Activated T-cell treated with anti-CD3 and anti-CD28 coated beads, Interleukin-2, amount 50 U/mL, for 72 hours (primary cell): Measurements from ENCODE around the gene CXCL5. TPM values are rescaled to one million over a fixed set of nuclear protein-coding genes. Genes with fewer than 3 reads are reported as not detected.
"Not testable (repeated sequence)": the region's sequence is repeated elsewhere in the genome, so short reads cannot be mapped to it uniquely, and the experiment has no call there.

ENCODE experiments used
- ATAC-seq, 2 donors: fragments of 150-1000 bp; cut with Tn5 transposase; replicated peaks in 1 of 2; 2 replicates each; pipeline ENCODE4 v1.10.0; 2021; ENCODE audit warnings: moderate library complexity in 2 of 2, mild to moderate bottlenecking in 1 of 2
- DNase-seq, 2 donors: peaks; one replicate each; pipeline ENCODE4 v3.0.0; 2021 to 2022; ENCODE audit warnings: mixed read lengths in 1 of 2
- H3K27ac Mint-ChIP-seq: one replicate; pipeline ENCODE4 v1.8.0; 2022; ENCODE audit warnings: mild to moderate bottlenecking, moderate library complexity, mixed read lengths
- H3K27me3 Mint-ChIP-seq: one replicate; pipeline ENCODE4 v1.8.0; 2022; ENCODE audit warnings: low read depth, mixed read lengths
- H3K36me3 Mint-ChIP-seq, 2 donors: one replicate each; pipeline ENCODE4 v1.8.0; 2022; ENCODE audit warnings: mixed read lengths in 2 of 2, mild to moderate bottlenecking in 1 of 2; ENCODE audit not compliant: insufficient read depth in 2 of 2
- H3K4me1 Mint-ChIP-seq: one replicate; pipeline ENCODE4 v1.8.0; 2022; ENCODE audit warnings: low read depth, mixed read lengths
- H3K4me3 Mint-ChIP-seq, 2 donors: one replicate each; pipeline ENCODE4 v1.8.0; 2022; ENCODE audit warnings: mild to moderate bottlenecking in 2 of 2, mixed read lengths in 2 of 2, moderate library complexity in 2 of 2
- H3K9me3 Mint-ChIP-seq, 2 donors: one replicate each; pipeline ENCODE4 v1.8.0; 2022; ENCODE audit warnings: mixed read lengths in 2 of 2
- total RNA-seq, 2 donors: library from RNA; stranded (reverse); gene quantifications; one replicate each; pipeline ENCODE4 v1.2.3, GENCODE V29; 2022

The CXCL5 gene
- total RNA-seq, 2 donors from 2014 or later: not detected

- Mint-ChIP-seq H3K4me1 (no peaks in the 10 kb centered on the region), H3K27me3 (no peaks in the 10 kb centered on the region), H3K9me3 (no peaks in the 10 kb centered on the region), H3K4me3 (no peak overlapping the region), H3K27ac (no peak overlapping the region), H3K36me3 (no peaks in the 10 kb centered on the region)
- ATAC-seq: no peak
- DNase-seq: no peak
Measured at GRCh38 chr4:74006009-74006476, 7.6 kb upstream of the CXCL5 start.

GRCh38 chr4:74005528-74005927 is 7.1 kb upstream of the CXCL5 start:
- no peaks in the 10 kb centered on the region for H3K4me1 Mint-ChIP-seq
- DNase-seq (no peak), ATAC-seq (no peak)
- no peaks in the 10 kb centered on the region for H3K36me3 Mint-ChIP-seq
- H3K9me3 Mint-ChIP-seq: no peaks in the 10 kb centered on the region
- H3K27ac Mint-ChIP-seq: no peak overlapping the region
- H3K4me3 Mint-ChIP-seq: no peak overlapping the region
- H3K27me3 Mint-ChIP-seq: peaks cover 4% of the 10 kb centered on the region

- Mint-ChIP-seq H3K27ac (no peak overlapping the region), H3K4me1 (no peaks in the 10 kb centered on the region), H3K27me3 (peaks cover 4% of the 10 kb centered on the region), H3K4me3 (no peak overlapping the region), H3K9me3 (no peaks in the 10 kb centered on the region), H3K36me3 (no peaks in the 10 kb centered on the region)
- DNase-seq (no peak), ATAC-seq (no peak)
Measured at GRCh38 chr4:74004668-74005067, 6.2 kb upstream of the CXCL5 start.

GRCh38 chr4:74000301-74000700 is 1.8 kb upstream of the CXCL5 start:
- H3K36me3 Mint-ChIP-seq: no peaks in the 10 kb centered on the region
- no peak overlapping the region for H3K27ac Mint-ChIP-seq
- H3K4me1 Mint-ChIP-seq: peaks cover 5% of the 10 kb centered on the region
- no peak overlapping the region for H3K4me3 Mint-ChIP-seq
- peaks cover 20% of the 10 kb centered on the region for H3K27me3 Mint-ChIP-seq
- no peak for ATAC-seq
- H3K9me3 Mint-ChIP-seq: no peaks in the 10 kb centered on the region
- DNase-seq: no peak

- Mint-ChIP-seq H3K36me3 (no peaks in the 10 kb centered on the region), H3K9me3 (no peaks in the 10 kb centered on the region), H3K4me1 (no peaks in the 10 kb centered on the region), H3K4me3 (no peak overlapping the region), H3K27me3 (no peaks in the 10 kb centered on the region), H3K27ac (no peak overlapping the region)
- ATAC-seq (no peak), DNase-seq (no peak)
Measured at GRCh38 chr4:73992050-73992449, 6.4 kb downstream of the CXCL5 start.

DNA sequence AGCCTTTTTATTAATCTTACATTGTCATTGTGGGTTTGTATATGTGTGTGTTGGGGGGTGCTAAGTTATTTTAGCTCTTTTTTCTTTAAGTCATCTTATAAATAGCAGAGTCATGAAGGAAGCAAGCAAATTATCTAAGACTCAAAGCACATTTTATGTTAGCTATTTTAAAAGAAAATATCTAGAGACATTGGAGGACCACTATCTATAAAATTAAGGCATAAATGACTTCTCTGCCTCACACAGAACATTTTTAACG is 6.8 kb downstream of the CXCL5 start:
- Mint-ChIP-seq H3K27ac (no peak overlapping the region), H3K4me1 (no peaks in the 10 kb centered on the region), H3K36me3 (no peaks in the 10 kb centered on the region), H3K4me3 (no peak overlapping the region), H3K9me3 (no peaks in the 10 kb centered on the region), H3K27me3 (no peaks in the 10 kb centered on the region)
- ATAC-seq: no peak
- no peak for DNase-seq

DNA sequence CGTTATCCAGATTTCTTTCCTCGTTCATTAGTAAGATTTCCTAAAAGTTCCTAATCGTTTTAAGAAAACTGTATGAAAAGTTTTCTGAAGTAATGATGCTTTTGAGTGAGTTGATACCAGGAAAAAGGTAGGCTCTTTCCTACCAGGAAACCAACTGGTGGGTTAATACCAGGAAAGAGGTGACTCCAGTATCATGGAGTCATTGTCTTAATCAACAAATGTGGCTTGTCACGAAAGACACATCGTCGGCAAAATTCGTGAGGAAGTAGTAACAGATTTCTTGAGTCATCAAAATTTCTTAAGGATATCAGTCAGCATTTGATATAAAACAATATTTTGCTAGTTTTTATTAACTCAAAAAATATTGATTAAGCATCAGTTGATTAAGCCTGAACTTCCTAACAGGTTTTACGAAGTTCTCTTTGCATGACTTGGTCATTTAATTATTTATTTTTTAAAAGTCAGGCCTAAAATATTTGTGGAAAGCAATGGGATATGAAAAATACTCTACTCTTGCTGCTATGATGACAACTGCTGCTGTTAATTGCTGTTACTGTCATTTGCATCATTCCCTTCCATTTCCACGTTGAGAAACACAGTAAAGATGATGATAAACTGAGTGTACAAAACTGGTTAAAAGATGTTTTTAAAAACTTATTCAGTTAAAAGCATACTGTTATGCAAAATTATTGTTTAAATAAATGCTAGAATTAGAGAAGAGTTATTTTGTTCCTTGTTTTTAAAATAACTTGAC is 7.3 kb downstream of the CXCL5 start:
- DNase-seq (no peak), ATAC-seq (no peak)
- H3K9me3 Mint-ChIP-seq: no peaks in the 10 kb centered on the region
- no peaks in the 10 kb centered on the region for H3K27me3 Mint-ChIP-seq
- no peak overlapping the region for H3K4me3 Mint-ChIP-seq
- no peaks in the 10 kb centered on the region for H3K4me1 Mint-ChIP-seq
- H3K36me3 Mint-ChIP-seq: no peaks in the 10 kb centered on the region
- H3K27ac Mint-ChIP-seq: no peak overlapping the region

DNA sequence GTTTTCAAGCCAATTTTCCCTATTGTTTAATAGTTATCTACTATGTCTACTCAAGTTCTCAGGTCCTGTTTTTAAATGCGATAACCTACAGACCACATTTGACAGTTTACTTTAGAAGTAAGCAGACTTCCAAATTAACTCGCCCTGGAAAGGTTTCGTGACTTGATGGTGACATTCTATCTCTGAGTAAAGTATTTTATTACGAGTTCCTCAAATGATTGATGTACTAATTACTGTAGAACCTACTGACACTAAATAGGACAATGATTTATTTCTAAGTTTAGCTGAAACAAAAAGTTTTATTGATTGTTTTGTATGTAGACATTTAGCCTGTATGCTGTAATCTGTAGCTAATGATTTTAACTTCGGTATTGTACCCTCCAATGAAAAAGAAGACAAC is 8.5 kb downstream of the CXCL5 start:
- Mint-ChIP-seq H3K27me3 (no peaks in the 10 kb centered on the region), H3K4me1 (no peaks in the 10 kb centered on the region), H3K36me3 (no peaks in the 10 kb centered on the region), H3K4me3 (no peak overlapping the region), H3K27ac (no peak overlapping the region), H3K9me3 (no peaks in the 10 kb centered on the region)
- DNase-seq (no peak), ATAC-seq (no peak)

DNA sequence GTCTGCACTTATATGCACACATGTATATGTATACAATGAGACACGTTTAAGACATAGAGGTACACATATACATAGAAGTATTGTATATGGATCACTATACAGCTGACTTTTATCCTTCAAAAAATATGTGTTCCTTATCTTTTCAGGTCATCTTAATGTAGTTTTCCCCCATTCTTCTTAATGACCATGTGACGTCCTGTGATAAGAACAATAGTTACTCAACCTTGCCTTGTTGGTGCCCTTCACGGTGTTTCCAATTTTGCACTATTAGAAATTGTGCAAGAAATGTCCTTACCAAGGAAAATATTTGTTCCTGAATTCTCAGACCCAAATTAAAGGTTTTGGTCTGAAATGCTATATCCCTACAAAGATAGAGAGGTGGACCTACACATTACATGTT is 9.4 kb downstream of the CXCL5 start:
- ATAC-seq (no peak), DNase-seq (no peak)
- Mint-ChIP-seq H3K27ac (no peak overlapping the region), H3K36me3 (no peaks in the 10 kb centered on the region), H3K27me3 (no peaks in the 10 kb centered on the region), H3K4me1 (no peaks in the 10 kb centered on the region), H3K4me3 (no peak overlapping the region), H3K9me3 (no peaks in the 10 kb centered on the region)

- no peak within 1 kb of the TSS for H3K4me3 Mint-ChIP-seq
- ATAC-seq: no peak
- no peaks in the 10 kb centered on the region for H3K36me3 Mint-ChIP-seq
- no peaks in the 10 kb centered on the region for H3K9me3 Mint-ChIP-seq
- H3K4me1 Mint-ChIP-seq: no peaks in the 10 kb centered on the region
- DNase-seq: no peak
- H3K27me3 Mint-ChIP-seq: no peaks in the 10 kb centered on the region
- H3K27ac Mint-ChIP-seq: no peak within 1 kb of the TSS
Measured at GRCh38 chr4:73988061-73988460, 10.4 kb downstream of the CXCL5 start, which contains the start of gene PPBP. Gene PPBP (minus strand): TSS chr4:73988190. CDS start chr4:73988103, 87 bp downstream.

DNA sequence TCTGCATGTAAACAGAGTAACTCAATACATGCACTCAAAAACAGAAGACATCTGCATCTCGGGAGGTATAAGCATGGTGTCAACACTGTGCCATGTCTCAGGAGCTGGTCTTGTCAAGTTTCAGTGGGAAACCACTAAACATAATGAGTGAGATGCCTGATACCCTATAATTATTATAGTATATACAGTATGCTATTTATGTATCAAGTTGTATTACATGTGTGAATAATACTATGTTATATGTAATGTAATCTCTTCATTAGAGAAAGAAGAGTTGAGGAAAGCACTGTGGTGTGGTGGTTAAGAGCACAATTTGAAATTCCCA is 13.0 kb downstream of the CXCL5 start:
- Mint-ChIP-seq H3K27ac (no peak overlapping the region), H3K4me3 (no peak overlapping the region), H3K4me1 (no peaks in the 10 kb centered on the region), H3K36me3 (no peaks in the 10 kb centered on the region), H3K27me3 (peaks cover 14% of the 10 kb centered on the region), H3K9me3 (no peaks in the 10 kb centered on the region)
- no peak for DNase-seq
- ATAC-seq: no peak

DNA sequence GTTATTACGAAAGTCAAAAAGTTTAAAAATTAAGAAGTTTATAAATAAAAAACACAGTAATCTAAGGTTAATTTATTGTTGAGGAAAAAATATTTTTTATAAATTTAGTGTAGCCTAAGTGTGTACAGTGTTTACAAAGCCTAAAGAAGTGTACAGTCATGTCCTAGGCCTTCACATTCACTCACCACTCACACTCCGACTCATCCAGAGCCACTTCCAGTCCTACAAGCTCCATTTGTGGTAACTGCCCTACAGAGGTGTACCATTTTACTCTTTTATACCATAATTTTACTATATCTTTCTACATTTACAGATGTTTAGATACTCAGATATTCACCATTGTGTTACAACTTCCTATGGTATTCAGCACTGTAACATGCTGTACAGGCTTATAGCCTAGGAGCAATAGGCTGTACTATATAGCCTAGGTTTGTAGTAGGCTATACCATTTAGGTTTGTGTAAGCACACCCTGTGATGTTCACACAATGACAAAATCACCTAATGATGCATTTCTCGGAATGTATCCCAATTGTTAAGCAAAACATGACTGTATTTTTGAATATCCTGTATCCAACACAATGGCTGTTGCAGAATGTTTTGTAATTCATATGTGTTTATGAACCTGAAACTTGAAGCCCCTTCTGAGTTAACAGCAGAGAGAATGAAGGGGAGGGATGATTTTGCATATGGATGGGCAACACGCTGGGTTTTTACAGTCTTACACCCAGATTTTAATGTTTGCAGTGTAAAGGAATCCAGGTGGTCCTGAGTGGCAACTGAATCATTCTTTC is 13.5 kb downstream of the CXCL5 start:
- ATAC-seq (no peak), DNase-seq (no peak)
- H3K27ac Mint-ChIP-seq: no peak overlapping the region
- H3K9me3 Mint-ChIP-seq: no peaks in the 10 kb centered on the region
- peaks cover 20% of the 10 kb centered on the region for H3K27me3 Mint-ChIP-seq
- H3K4me1 Mint-ChIP-seq: no peaks in the 10 kb centered on the region
- H3K4me3 Mint-ChIP-seq: no peak overlapping the region
- H3K36me3 Mint-ChIP-seq: no peaks in the 10 kb centered on the region

GRCh38 chr4:73981175-73981574 is 17.3 kb downstream of the CXCL5 start:
- DNase-seq, H3K4me1 Mint-ChIP-seq, ATAC-seq, H3K36me3 Mint-ChIP-seq, H3K4me3 Mint-ChIP-seq, H3K27ac Mint-ChIP-seq, H3K9me3 Mint-ChIP-seq: not testable (repeated sequence)
- peaks cover 21% of the 10 kb centered on the region for H3K27me3 Mint-ChIP-seq
